HG02759 (cell line): Measurements from ENCODE around the gene COX19.

Source experiments
- ATAC-seq: cut with Tn5 transposase; IDR thresholded peaks from one replicate; pipeline ENCODE4 v1.9.1; 2021; ENCODE audit warnings: mild to moderate bottlenecking, moderate library complexity; ENCODE audit not compliant: unreplicated experiment

The COX19 gene

DNA sequence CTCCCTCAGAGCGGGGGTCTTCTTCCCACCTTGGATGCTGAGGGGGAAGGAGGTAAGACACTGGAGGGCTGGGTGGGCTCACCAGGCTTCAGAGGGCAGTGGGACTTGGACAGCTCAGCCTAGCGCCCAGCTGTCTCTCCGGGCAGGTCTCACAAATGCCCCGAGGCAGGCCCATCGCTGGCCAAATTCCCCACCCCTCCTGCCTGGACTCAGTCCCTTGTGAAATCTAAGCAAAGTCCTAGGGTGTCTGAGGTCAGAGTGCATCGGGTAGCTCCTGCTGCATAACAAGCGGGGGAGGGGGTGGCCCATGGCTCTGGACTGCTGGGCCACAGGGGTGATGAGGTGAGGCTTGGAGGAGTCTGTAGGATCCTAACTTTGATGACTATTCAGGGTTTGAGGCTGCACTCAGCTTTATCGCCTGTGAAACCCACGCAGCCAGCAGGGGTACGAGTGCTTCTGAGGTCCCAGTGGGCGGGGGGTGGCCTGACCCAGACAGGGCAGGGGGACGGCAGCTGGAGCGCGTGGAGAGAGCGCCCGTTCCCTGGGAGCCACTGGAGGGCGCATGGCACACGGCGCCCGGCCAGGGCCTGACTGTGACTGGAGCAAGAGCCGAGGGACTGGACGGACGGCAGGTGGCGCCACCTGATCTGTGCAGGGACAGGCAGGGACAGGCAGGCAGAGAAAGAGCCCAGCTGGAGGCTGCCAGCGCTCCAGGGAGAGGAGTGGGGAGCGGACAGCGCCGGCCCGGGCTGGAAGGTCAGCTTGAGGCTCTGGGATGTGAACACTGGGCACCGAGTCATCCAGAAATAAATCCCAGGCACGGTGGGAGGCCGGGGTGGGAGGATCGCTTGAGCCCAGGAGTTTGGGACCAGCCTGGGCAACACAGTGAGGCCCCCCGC lies 17.6 kb upstream of the COX19 start:
- peak; percentile 91 for ATAC-seq

- no peak for ATAC-seq
These were observed 16.6 kb upstream of the COX19 start for GRCh38 chr7:991729-992656.

- ATAC-seq, result no peak
These were observed 15.8 kb upstream of the COX19 start for GRCh38 chr7:990933-991728.

- no peak for ATAC-seq
These were observed 15.1 kb upstream of the COX19 start for GRCh38 chr7:990352-990932.

GRCh38 chr7:988963-989529 lies 13.7 kb upstream of the COX19 start:
- ATAC-seq, result no peak

DNA sequence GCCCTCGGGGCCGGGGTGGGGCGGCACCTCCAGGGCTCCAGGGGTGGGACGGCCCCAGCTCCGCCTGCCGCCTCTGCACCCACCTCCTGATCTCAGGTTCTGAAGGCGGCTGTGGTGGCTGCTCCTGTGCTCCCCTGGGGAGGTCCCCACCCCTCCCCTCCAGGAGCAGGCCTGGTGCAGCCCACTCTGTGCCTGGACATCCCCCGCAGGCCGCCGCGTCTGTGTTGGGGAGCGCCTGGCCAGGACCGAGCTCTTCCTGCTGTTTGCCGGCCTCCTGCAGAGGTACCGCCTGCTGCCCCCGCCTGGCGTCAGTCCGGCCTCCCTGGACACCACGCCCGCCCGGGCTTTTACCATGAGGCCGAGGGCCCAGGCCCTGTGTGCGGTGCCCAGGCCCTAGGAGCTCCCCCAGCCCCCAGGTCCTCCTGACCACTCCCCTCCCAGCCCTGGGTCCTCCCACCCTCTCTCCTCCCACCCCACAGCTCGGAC lies 13.1 kb upstream of the COX19 start:
- no peak for ATAC-seq

- ATAC-seq, result no peak
These were observed 12.6 kb upstream of the COX19 start for GRCh38 chr7:987909-988308.

DNA sequence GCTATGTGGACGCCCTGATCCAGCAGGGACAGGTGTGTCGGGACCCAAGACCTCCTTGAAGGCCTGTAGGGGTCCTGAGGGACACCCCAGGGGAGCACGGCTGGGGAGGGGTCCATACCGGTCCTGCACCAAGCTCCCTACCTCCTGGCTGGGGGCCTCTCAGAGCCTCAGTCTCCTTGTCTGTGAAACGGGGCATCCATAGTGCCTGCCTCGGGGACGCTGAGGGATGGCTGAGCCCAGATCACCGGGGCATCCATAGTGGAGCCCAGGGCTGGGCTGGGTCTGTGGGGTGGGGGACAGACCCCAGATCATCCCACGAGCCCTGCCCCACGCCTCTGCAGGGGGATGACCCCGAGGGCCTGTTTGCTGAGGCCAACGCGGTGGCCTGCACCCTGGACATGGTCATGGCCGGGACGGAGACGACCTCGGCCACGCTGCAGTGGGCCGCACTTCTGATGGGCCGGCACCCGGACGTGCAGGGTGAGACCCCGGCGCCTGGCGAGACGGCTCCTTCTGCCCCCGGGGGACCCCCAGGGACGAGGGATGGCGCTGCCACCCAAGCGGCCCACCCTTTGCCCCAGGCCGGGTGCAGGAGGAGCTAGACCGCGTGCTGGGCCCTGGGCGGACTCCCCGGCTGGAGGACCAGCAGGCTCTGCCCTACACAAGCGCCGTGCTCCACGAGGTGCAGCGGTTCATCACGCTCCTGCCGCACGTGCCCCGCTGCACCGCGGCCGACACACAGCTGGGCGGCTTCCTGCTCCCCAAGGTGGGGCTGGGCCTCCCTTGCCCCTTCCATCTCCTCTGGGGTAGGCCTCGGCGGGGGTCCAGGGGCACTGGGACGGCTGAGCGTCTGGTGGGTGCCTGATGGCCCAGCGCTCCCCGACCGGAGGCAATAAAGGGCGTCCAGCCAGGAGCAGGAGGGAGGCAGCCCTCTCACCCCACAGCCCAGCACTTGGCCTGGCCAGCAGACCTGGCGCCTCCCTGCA lies 11.7 kb upstream of the COX19 start:
- no peak for ATAC-seq

- no peak for ATAC-seq
These were observed 10.8 kb upstream of the COX19 start for GRCh38 chr7:985915-986741.

GRCh38 chr7:985127-985416 lies 9.7 kb upstream of the COX19 start:
- no peak for ATAC-seq

DNA sequence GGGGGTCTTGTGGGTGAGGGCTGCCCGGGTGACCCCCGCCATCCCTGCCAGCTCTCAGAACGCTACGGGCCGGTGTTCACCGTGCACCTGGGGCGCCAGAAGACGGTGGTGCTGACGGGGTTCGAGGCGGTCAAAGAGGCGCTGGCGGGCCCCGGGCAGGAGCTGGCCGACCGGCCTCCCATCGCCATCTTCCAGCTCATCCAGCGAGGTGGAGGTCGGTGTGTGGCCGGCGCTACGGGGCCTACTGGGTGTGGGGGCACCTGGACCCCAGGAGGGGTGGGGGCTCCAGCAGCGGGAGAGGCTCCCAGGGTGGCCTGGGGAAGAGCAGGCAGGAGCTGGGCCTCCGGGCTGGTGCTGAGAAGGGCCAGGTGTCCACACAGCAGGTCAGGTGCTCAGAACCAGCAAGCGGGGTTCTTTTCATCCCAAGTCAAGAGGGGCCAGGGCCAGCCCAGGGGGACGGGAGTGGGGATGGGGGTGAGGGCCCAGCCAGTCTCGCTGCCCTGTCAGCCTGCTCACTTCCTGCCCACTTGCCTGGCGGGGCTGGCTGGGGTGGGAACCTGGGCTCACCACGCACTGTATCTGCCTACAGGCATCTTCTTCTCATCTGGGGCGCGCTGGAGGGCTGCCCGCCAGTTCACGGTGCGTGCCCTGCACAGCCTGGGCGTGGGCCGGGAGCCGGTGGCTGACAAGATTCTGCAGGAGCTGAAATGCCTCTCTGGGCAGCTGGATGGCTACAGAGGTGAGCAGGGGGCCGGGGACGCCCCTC lies 9.2 kb upstream of the COX19 start:
- ATAC-seq, result no peak

- ATAC-seq, result no peak
These were observed 8.3 kb upstream of the COX19 start for GRCh38 chr7:983616-984071.

DNA sequence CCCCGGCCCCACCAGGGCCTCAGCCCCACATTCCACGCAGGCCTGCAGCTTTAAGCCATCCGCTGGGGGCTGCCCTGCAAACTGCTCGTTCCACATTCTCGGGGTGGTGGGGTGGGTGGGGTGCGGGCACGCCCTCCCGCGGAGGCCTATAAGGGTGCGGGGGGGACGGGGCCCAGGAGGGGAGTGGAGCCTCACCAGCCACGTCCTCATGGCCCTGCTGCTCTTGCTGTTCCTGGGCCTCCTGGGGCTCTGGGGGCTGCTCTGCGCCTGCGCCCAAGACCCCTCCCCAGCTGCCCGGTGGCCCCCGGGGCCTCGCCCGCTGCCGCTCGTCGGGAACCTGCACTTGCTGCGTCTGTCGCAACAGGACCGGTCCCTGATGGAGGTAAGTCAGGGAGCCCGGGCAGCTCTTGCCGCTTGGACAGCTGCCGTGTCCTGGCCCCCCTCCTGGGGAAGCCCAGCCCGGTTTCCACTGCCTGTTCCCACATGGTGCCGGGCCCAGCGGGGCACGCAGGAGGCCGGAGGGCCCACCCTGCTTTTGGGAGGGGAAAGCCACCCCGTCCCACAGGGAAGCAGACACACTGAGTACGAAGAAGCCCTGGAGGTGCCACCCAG lies 7.8 kb upstream of the COX19 start, which contains the start of gene CYP2W1:
Gene CYP2W1, plus strand, starts transcription at position 178 of the 612 bp plus-strand sequence. Its CDS starts 31 bp downstream, at position 209.
- ATAC-seq, result no peak

GRCh38 chr7:982511-983003 lies 7.2 kb upstream of the COX19 start:
- ATAC-seq, result no peak

DNA sequence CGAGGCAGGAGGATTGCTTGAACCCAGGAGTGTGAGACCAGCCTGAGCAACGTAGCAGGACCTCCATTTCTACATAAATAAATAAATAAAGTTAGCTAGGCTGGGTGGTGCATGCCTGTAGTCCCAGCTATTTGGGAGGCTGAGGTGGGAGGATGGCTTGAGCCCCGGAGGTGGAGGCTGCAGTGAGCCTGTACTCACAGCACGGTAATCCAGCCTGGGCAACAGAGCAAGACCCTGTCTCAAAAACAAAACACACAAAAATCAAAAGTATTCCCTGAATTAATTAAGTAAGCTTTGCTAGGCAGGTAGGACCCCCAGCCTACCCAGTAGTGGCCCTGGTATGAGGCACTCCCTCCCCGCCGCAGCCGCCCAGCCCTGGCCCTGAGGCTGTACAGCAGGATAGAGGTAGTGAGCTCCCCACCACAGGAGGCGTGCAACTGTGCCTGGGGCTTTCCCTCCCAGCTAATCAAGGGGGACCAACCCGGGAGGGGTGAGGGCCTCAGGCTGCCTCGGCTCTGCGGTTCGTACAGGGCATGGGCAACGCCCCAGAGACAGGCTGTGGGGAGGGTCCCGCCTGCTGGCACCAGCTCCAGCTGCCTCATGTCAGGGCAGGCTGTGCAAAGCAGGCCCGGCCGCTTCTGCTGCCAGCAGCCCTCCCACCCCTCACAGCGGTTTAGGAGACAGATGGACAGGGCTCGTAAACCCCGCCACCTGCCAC lies 6.6 kb upstream of the COX19 start:
- ATAC-seq, result no peak
